PC-9 (cell line): Measurements from ENCODE around the gene GRPEL2. TPM values are rescaled to one million over a fixed set of nuclear protein-coding genes. Genes with fewer than 3 reads are reported as not detected.

ENCODE experiments used
- BruUV-seq: library from RNA; stranded (reverse); fragments of 400-500 nt; replicated peaks from 2 replicates; lab custom pipeline; 2021; lab: Mats Ljungman, UMichigan
- CTCF ChIA-PET: fragments of 300-600 bp; sonication (Branson Sonifier 250); formaldehyde crosslinking; loops from one replicate; lab custom pipeline; 2022; ENCODE audit warnings: antibody characterized with exemption; lab: Charles Lee
- POLR2A ChIA-PET: fragments of 300-600 bp; sonication (Branson Sonifier 250); formaldehyde crosslinking; loops from one replicate; lab custom pipeline; 2022; ENCODE audit warnings: antibody characterized with exemption; ENCODE audit not compliant: unreplicated experiment; lab: Charles Lee
- DNase-seq, 2 experiments: peaks; one replicate each; pipeline versions ENCODE4 v3.0.0 to v3.0.0-alpha.2; 2015 to 2022; ENCODE audit warnings: mixed read lengths in 1 of 2
- H2AFZ ChIP-seq: fragments of 200-600 bp; sonication (generic); 2 replicates; pipeline ENCODE4 v1.8.1; 2017; ENCODE audit warnings: antibody characterized with exemption
- H3F3A ChIP-seq: fragments of 200-600 bp; sonication (generic); 2 replicates; pipeline ENCODE4 v1.8.1; 2017; ENCODE audit warnings: antibody characterized with exemption, mild to moderate bottlenecking, low read depth; ENCODE audit not compliant: insufficient read depth
- H3K27ac ChIP-seq: fragments of 200-600 bp; sonication (generic); 2 replicates; pipeline ENCODE4 v1.6.1; 2016; ENCODE audit warnings: mixed run types
- H3K27me3 ChIP-seq: fragments of 200-600 bp; sonication (generic); 2 replicates; pipeline ENCODE4 v1.6.1; 2016; ENCODE audit warnings: low read depth, mixed run types; ENCODE audit not compliant: insufficient read depth
- H3K36me3 ChIP-seq: fragments of 200-600 bp; sonication (generic); 2 replicates; pipeline ENCODE4 v1.6.1; 2016; ENCODE audit warnings: low read depth, mixed run types
- H3K4me1 ChIP-seq: fragments of 200-600 bp; sonication (generic); replicated peaks from 2 replicates; pipeline ENCODE4 v1.6.1; 2016; ENCODE audit warnings: mixed run types; ENCODE audit not compliant: insufficient read depth
- H3K4me2 ChIP-seq: fragments of 200-600 bp; sonication (generic); 2 replicates; pipeline ENCODE4 v1.6.1; 2017; ENCODE audit warnings: mixed run types
- H3K4me3 ChIP-seq: fragments of 200-600 bp; sonication (generic); 2 replicates; pipeline ENCODE4 v1.6.1; 2016; ENCODE audit warnings: mixed run types
- H3K79me2 ChIP-seq: fragments of 200-600 bp; sonication (generic); 2 replicates; pipeline ENCODE4 v1.6.1; 2017; ENCODE audit warnings: low read depth, mixed run types
- H3K9me2 ChIP-seq: fragments of 200-600 bp; sonication (generic); 2 replicates; pipeline ENCODE4 v1.8.1; 2017; ENCODE audit warnings: mild to moderate bottlenecking; ENCODE audit not compliant: insufficient read depth
- H3K9me3 ChIP-seq: fragments of 200-600 bp; sonication (generic); 2 replicates; pipeline ENCODE4 v1.8.1; 2016; ENCODE audit warnings: low read depth; ENCODE audit not compliant: insufficient read depth
- H4K20me1 ChIP-seq: fragments of 200-600 bp; sonication (generic); 2 replicates; pipeline ENCODE4 v1.8.1; 2017; ENCODE audit not compliant: insufficient read depth
- CTCF ChIP-seq: fragments of 200-600 bp; sonication (generic); conservative IDR thresholded peaks from 2 replicates; pipeline ENCODE4 v1.6.1; 2017; ENCODE audit warnings: mixed run types, antibody characterized with exemption, mild to moderate bottlenecking, moderate library complexity
- EZH2 ChIP-seq: fragments of 200-600 bp; sonication (generic); IDR thresholded peaks from 2 replicates; pipeline ENCODE4 v1.8.0; 2017; ENCODE audit warnings: antibody characterized with exemption, low read depth
- intact Hi-C: fragments of 100-400 bp; cut with micrococcal nuclease; formaldehyde crosslinking; loops from one replicate; pipeline ENCODE4 v1.10.0; 2022; ENCODE audit not compliant: unreplicated experiment
- total RNA-seq: library from RNA; stranded (reverse); gene quantifications from 2 replicates; pipeline ENCODE4 v1.2.3, GENCODE V29; 2021

Gene GRPEL2
- total RNA-seq, 1 experiment from 2014 or later, result 32.4 TPM

- POLR2A ChIA-PET, result interaction anchor here (0.6 kb wide), 2 partner anchors 20 to 32 kb away, joined by 3 to 4 read pairs; no protein-coding TSS in a partner anchor
- no peaks in the 10 kb centered on the region for H3K9me2 ChIP-seq
- H3K27ac ChIP-seq, result no peak overlapping the region
- H3K4me1 ChIP-seq, result peaks cover 14% of the 10 kb centered on the region; the same call in 1 of the 2 replicates
- intact Hi-C loops, result loop anchor here (5.0 kb wide), 1 partner anchor 37 kb away; no protein-coding TSS in a partner anchor
- H3K9me3 ChIP-seq, result no peaks in the 10 kb centered on the region
- BruUV-seq, result TSS peak; percentile 13
- peak overlapping the region; percentile 95 for H3K4me2 ChIP-seq
- H3K4me3 ChIP-seq, result peak overlapping the region; percentile 86
- CTCF ChIA-PET, result interaction anchor here (0.7 to 1.7 kb wide), 2 partner anchors 13 to 538 kb away, joined by 3 to 7 read pairs; no protein-coding TSS in a partner anchor
- peak overlapping the region; percentile 97; the same call in 1 of the 2 replicates for H2AFZ ChIP-seq
- no peaks in the 10 kb centered on the region for H3K79me2 ChIP-seq
- TF ChIP-seq EZH2, result no peak
- TF ChIP-seq CTCF, result no peak
- peaks cover 30% of the 10 kb centered on the region for H3F3A ChIP-seq
- H3K27me3 ChIP-seq, result no peaks in the 10 kb centered on the region
- 0 out of 2 replicates have a peak, but pooled peaks cover 5% of the 10 kb centered on the region for H4K20me1 ChIP-seq
- H3K36me3 ChIP-seq, result no peaks in the 10 kb centered on the region
- no peak for DNase-seq
Observed at GRCh38 chr5:149358868-149359495, 13.7 kb downstream of the GRPEL2 start.

GRCh38 chr5:149360272-149360671 is 15.0 kb downstream of the GRPEL2 start:
- DNase-seq, result no peak
- no peak overlapping the region for H3K4me2 ChIP-seq
- intact Hi-C loops, result no loop called here
- H3K27me3 ChIP-seq, result no peaks in the 10 kb centered on the region
- no TSS peak for BruUV-seq
- no peaks in the 10 kb centered on the region for H3K9me3 ChIP-seq
- H2AFZ ChIP-seq, result no peak overlapping the region
- H3K27ac ChIP-seq, result no peak overlapping the region
- no peak overlapping the region for H3K4me3 ChIP-seq
- H3K36me3 ChIP-seq, result no peaks in the 10 kb centered on the region
- peaks cover 21% of the 10 kb centered on the region for H3F3A ChIP-seq
- no peaks in the 10 kb centered on the region for H3K79me2 ChIP-seq
- TF ChIP-seq CTCF (no peak), EZH2 (no peak)
- ChIA-PET POLR2A (no interaction called here), CTCF (no interaction called here)
- H3K9me2 ChIP-seq, result no peaks in the 10 kb centered on the region
- H4K20me1 ChIP-seq, result no peaks in the 10 kb centered on the region
- peaks cover 14% of the 10 kb centered on the region; the same call in 1 of the 2 replicates for H3K4me1 ChIP-seq

- Histone ChIP-seq H3K36me3 (no peaks in the 10 kb centered on the region), H3K79me2 (no peaks in the 10 kb centered on the region), H3K27me3 (no peaks in the 10 kb centered on the region), H3K4me1 (0 out of 2 replicates have a peak, but pooled peaks cover 8% of the 10 kb centered on the region), H3K27ac (no peak overlapping the region), H2AFZ (no peak overlapping the region), H3K9me3 (no peaks in the 10 kb centered on the region), H3K4me3 (no peak overlapping the region), H3K4me2 (no peak overlapping the region), H4K20me1 (no peaks in the 10 kb centered on the region), H3F3A (peaks cover 5% of the 10 kb centered on the region; the same call in 1 of the 2 replicates), H3K9me2 (no peaks in the 10 kb centered on the region)
- ChIA-PET POLR2A (no interaction called here), CTCF (no interaction called here)
- intact Hi-C loops, result no loop called here
- DNase-seq, result no peak
- TF ChIP-seq CTCF (no peak), EZH2 (no peak)
- BruUV-seq, result no TSS peak
Observed at GRCh38 chr5:149362541-149362940, 17.2 kb downstream of the GRPEL2 start.
